Measurements from ENCODE around the gene CDK15. TPM values are rescaled to one million over a fixed set of nuclear protein-coding genes. Genes with fewer than 3 reads are reported as not detected.

The CDK15 gene
- total RNA-seq, 2 donors from 2014 or later: 1.2 TPM; not detected in 1

DNA sequence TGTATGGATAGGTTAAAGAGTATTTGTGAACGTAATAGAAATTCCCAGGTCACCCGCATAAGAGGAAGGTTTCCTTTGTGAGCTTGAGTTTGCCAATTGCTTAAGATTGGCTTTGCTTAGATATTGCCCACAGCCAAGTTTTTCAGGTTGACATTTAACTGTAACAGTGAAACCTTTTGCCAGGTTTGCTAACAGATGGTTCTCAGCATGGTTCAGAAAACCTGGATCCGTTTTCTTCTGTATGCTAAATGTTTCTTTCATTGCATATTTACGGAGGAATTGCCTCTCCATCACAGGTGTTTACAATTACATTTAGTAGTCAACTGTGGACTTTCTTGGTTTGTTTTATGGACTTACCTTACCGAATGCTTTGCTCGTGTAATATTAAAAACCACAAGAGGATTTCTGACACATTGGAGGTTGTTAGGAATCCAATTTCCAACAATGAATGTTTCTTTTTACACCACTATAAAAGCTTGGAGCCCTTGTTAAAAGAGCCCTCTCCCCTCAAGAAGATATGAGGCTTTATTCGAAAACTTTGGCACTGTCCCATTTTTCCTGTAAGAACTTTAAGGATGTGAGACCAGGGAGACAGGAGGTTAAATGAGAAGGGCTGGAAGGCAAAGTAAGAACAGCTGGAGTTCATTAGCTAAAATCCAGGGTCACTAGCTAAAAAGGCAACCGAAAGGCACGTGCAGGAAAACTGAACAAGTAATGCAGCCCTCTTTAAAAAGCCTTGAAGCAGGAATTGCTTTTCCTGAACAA lies 7.8 kb downstream of the CDK15 start:
- Histone ChIP-seq H3K9me3 (no peaks in the 10 kb centered on the region), H3K4me3 (no peak overlapping the region), H3K27ac (no peak overlapping the region), H3K4me1 (replicated peaks) (no peaks in the 10 kb centered on the region), H3K36me3 (no peaks in the 10 kb centered on the region), H3K27me3 (replicated peaks; ENCODE audit: insufficient read depth) (no peaks in the 10 kb centered on the region)
- WGBS: 34% methylated on average over 9 of the region's 9 CpGs
- intact Hi-C loops (cut with DNase I): no loop called here
- no peak for TF ChIP-seq POLR2AphosphoS5 (IDR thresholded peaks at IDR 0.05)
- TF ChIP-seq, protein P1, sequence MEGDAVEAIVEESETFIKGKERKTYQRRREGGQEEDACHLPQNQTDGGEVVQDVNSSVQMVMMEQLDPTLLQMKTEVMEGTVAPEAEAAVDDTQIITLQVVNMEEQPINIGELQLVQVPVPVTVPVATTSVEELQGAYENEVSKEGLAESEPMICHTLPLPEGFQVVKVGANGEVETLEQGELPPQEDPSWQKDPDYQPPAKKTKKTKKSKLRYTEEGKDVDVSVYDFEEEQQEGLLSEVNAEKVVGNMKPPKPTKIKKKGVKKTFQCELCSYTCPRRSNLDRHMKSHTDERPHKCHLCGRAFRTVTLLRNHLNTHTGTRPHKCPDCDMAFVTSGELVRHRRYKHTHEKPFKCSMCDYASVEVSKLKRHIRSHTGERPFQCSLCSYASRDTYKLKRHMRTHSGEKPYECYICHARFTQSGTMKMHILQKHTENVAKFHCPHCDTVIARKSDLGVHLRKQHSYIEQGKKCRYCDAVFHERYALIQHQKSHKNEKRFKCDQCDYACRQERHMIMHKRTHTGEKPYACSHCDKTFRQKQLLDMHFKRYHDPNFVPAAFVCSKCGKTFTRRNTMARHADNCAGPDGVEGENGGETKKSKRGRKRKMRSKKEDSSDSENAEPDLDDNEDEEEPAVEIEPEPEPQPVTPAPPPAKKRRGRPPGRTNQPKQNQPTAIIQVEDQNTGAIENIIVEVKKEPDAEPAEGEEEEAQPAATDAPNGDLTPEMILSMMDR (IDR thresholded peaks at IDR 0.05): no peak
- TF ChIP-seq POLR2A (IDR thresholded peaks at IDR 0.05): no peak
- DNase-seq (ENCODE audit: low spot score): no peak

DNA sequence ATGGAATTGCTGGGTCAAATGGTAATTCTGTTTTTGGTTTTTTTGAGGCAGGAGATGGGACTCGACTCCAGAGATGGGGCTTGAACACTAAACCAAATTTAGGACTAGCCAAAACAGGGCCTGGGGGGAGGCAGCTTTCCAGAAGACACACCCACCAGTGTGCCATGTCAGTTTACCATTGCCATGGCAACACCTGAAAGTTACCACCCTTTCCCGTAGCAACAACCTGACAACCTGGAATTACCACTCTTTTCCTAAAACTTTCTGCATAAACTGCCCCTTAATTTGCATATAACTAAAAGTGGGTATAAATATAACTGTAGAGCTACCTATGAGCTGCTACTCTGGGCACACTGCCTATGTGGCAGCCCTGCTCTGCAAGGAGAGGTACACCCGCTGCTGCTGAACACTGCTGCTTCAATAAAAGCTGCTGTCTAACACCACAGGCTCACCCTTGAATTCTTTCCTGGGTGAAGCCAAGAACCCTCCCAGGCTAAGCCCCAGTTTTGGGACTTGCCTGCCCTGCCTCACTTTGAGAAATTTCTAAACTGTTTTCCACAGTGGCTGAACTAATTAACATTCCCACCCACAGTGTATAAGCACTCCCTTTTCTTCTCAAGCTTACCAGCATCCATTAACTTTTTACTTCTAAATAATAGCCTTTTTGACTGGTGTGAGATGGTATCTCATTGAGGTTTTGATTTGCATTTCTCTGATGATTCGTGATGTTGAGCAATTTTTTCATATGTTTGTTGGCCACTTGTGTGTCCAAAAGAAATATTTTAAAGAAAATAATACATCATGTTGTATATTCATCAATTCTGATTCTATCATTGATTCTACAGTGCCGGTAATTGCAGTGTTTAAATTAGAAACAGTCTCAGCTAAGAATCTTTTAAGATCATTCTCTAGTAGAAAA lies 10.6 kb downstream of the CDK15 start:
- H3K36me3 ChIP-seq: no peaks in the 10 kb centered on the region
- 87% methylated on average over 5 of the region's 5 CpGs for WGBS
- H3K27me3 ChIP-seq (replicated peaks; ENCODE audit: insufficient read depth): no peaks in the 10 kb centered on the region
- H3K4me1 ChIP-seq (replicated peaks): no peaks in the 10 kb centered on the region
- no peak overlapping the region for H3K27ac ChIP-seq
- H3K9me3 ChIP-seq: no peaks in the 10 kb centered on the region
- no peak for DNase-seq (ENCODE audit: low spot score)
- intact Hi-C loops (cut with DNase I): no loop called here
- H3K4me3 ChIP-seq: no peak overlapping the region
- TF ChIP-seq, protein P1 (IDR thresholded peaks at IDR 0.05): no peak
- no peak for TF ChIP-seq POLR2AphosphoS5 (IDR thresholded peaks at IDR 0.05)
- no peak for TF ChIP-seq POLR2A (IDR thresholded peaks at IDR 0.05)

DNA sequence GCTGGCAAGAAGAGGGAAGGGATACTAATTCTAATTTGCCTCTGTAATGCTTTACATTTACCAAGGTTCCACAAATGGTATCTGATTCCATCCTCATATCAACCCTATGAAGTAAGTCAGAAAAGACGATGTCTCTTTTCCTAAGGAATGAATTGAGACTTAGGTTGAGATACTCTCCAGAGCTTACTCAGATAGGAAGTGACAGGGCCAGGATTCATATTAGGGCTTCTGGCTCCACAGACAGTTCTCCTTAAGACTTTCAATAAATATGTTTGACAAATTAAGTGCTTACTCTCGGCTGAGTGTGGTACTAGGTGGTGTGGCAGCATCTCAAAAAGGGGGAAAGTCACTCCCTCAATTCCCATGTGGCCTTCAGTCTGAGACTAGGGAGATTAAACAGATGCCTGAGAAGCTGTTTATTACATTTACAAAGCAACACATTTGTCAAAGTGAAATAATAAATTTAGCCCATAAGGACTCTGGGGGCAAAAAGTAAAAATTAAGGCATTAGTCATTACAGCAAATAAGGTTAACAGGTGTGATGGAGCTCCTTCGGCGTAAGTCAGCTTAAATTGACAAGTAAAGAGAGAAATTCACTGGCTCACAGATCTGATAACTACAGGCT lies 14.2 kb downstream of the CDK15 start:
- intact Hi-C loops (cut with DNase I): no loop called here
- no peaks in the 10 kb centered on the region for H3K4me1 ChIP-seq (replicated peaks)
- TF ChIP-seq, protein P1 (IDR thresholded peaks at IDR 0.05): no peak
- no peak for TF ChIP-seq POLR2A (IDR thresholded peaks at IDR 0.05)
- no peak for TF ChIP-seq POLR2AphosphoS5 (IDR thresholded peaks at IDR 0.05)

DNA sequence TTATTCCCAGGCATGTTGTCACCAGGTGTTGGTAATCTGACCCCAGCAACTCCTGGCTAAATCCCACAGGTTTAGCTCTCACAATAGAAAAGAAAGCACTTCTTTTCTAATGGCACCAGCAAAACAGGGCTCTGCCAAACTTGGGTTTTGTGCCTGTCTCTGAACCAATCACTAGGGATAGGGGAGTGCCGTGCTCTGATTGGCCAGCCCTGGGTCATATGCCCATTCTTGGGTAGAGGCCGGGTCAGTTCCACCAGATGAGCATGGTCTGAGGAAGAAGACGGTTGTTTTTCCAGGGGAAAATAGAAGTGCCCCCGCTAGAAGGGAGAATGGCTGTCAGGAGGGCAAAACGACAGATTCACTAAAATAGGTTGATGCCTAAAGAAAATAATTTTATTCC lies 14.7 kb downstream of the CDK15 start:
- intact Hi-C loops (cut with DNase I): no loop called here
- no peaks in the 10 kb centered on the region for H3K4me1 ChIP-seq (replicated peaks)
- TF ChIP-seq, protein P1 (IDR thresholded peaks at IDR 0.05): no peak
- TF ChIP-seq POLR2A (IDR thresholded peaks at IDR 0.05): no peak
- no peak for TF ChIP-seq POLR2AphosphoS5 (IDR thresholded peaks at IDR 0.05)
- H3K27ac ChIP-seq: no peak overlapping the region
- H3K36me3 ChIP-seq: no peaks in the 10 kb centered on the region
- 94% methylated on average over 5 of the region's 5 CpGs for WGBS
- no peaks in the 10 kb centered on the region for H3K9me3 ChIP-seq
- H3K27me3 ChIP-seq (replicated peaks; ENCODE audit: insufficient read depth): no peaks in the 10 kb centered on the region
- no peak for DNase-seq (ENCODE audit: low spot score)
- no peak overlapping the region for H3K4me3 ChIP-seq

More for the DNA sequence above, 14.2 kb downstream of the CDK15 start:
- Histone ChIP-seq H3K4me3 (no peak overlapping the region), H3K36me3 (no peaks in the 10 kb centered on the region), H3K27me3 (replicated peaks; ENCODE audit: insufficient read depth) (no peaks in the 10 kb centered on the region), H3K27ac (no peak overlapping the region), H3K9me3 (no peaks in the 10 kb centered on the region)
- WGBS: 91% methylated on average over 4 of the region's 4 CpGs
- no peak for DNase-seq (ENCODE audit: low spot score)

Measured in prostate gland (tissue), 2 donors.